ENCODE data around the gene ZRANB1.

The ZRANB1 gene

DNA sequence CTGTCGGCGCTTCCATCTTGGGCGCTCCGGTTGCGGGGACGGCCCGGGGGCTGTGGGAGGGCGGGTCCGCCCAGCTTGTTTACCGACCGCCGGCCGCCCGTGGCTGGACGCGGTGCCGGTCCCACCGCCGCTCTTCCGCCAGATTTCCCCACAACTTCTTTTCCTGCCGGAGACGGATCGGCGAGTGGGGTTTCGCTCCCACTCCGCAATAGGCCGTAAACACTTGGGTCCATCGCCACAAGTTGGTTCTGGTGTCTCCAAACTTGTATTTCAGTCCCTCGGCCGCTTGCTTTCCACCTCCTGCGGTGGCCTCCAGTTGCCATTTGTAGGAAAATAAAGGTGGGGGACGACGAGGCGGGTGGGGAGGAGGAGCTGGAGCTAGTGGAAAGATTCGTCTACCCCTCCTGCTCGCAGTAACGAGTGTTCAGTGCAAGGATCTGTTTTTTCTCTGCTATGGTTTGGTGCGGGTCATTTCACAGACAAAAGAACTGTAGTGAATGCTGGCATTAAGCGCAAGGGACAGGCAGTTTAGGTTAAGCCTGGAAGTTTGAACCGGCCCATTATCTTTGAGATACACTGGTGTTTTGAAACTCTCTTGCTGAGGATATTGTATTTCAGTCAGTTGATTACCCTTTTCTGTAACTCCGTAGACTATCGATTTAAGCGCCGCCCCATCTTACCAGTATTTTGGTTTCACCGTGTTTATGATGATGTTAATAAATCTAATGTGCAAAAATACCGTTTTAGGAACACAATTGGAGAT is 24.3 kb upstream of the ZRANB1 start:
- peak; percentile 72 for FAIRE-seq
- no peak for TF ChIP-seq POLR2AphosphoS5 (IDR thresholded peaks at IDR 0.05; ENCODE audit: low read depth, low read length)
- TF ChIP-seq SPI1 (IDR thresholded peaks at IDR 0.05; ENCODE audit: low read depth, low read length) = no peak
- no peak for TF ChIP-seq POLR2A (IDR thresholded peaks at IDR 0.05; ENCODE audit: low read depth, low read length)
- no peak for TF ChIP-seq PAX5 (IDR thresholded peaks at IDR 0.05; ENCODE audit: insufficient read depth, low read length, severe bottlenecking)
- TF ChIP-seq TAF1 (IDR thresholded peaks at IDR 0.05; ENCODE audit: low read depth, low read length) = no peak
- TF ChIP-seq POU2F2 (IDR thresholded peaks at IDR 0.05; ENCODE audit: low read depth, low read length) = no peak
- peak; percentile 28 for DNase-seq (ENCODE audit: insufficient read length, low spot score)

DNA sequence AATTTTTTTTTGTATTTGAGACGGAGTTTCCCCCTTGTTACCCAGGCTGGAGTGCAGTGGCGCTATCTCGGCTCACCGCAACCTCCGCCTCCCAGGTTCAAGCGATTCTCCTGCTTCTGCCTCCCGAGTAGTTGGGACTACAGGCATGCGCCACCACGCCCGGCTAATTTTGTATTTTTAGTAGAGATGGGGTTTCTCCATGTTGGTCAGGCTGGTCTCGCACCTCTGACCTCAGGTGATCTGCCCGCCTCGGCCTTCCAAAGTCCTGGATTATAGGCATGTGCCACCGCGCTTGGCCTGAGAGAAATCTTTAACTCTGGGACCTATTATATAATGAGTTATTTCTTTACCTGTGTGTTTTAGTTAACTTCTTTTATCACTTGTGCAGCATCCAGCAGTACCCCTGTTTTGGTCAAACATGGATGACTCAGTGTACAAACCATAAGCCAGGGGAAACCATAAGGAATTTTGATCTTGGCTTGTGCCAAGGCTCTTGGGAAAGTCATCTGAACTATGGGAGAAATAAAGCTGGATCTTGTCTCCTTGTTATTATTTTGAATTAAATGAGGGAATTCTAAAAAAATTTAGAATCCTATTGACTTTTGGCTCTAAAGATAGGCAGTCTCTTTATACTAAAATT is 23.6 kb upstream of the ZRANB1 start:
- FAIRE-seq = no peak
- DNase-seq (ENCODE audit: insufficient read length, low spot score) = no peak
- TF ChIP-seq POLR2A (IDR thresholded peaks at IDR 0.05; ENCODE audit: low read depth, low read length) (no peak), PAX5 (IDR thresholded peaks at IDR 0.05; ENCODE audit: insufficient read depth, low read length, severe bottlenecking) (no peak), POLR2AphosphoS5 (IDR thresholded peaks at IDR 0.05; ENCODE audit: low read depth, low read length) (no peak), POU2F2 (IDR thresholded peaks at IDR 0.05; ENCODE audit: low read depth, low read length) (no peak), SPI1 (IDR thresholded peaks at IDR 0.05; ENCODE audit: low read depth, low read length) (no peak), TAF1 (IDR thresholded peaks at IDR 0.05; ENCODE audit: low read depth, low read length) (no peak)

DNA sequence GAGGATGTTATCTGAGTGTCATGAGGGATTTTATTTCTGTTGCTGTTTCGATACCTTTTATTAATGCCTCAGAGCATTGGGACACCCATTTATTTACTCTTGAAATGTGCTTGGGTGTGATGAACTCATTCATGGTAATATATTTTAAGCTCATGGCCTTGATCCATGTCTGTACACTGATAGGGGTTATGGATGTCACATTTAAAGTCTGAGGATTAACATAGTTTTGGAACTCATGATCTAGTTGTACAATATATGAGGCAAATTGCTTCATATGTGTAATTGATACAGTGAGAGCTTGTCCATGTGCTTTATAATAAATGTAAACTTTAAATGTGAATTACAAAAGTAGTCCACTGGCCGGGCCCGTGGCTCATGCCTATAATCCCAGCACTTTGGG is 23.0 kb upstream of the ZRANB1 start:
- FAIRE-seq = no peak
- DNase-seq (ENCODE audit: insufficient read length, low spot score) = no peak
- no peak for TF ChIP-seq POLR2A (IDR thresholded peaks at IDR 0.05; ENCODE audit: low read depth, low read length)
- no peak for TF ChIP-seq PAX5 (IDR thresholded peaks at IDR 0.05; ENCODE audit: insufficient read depth, low read length, severe bottlenecking)
- TF ChIP-seq POU2F2 (IDR thresholded peaks at IDR 0.05; ENCODE audit: low read depth, low read length) = no peak
- TF ChIP-seq SPI1 (IDR thresholded peaks at IDR 0.05; ENCODE audit: low read depth, low read length) = no peak
- TF ChIP-seq POLR2AphosphoS5 (IDR thresholded peaks at IDR 0.05; ENCODE audit: low read depth, low read length) = no peak
- no peak for TF ChIP-seq TAF1 (IDR thresholded peaks at IDR 0.05; ENCODE audit: low read depth, low read length)

DNA sequence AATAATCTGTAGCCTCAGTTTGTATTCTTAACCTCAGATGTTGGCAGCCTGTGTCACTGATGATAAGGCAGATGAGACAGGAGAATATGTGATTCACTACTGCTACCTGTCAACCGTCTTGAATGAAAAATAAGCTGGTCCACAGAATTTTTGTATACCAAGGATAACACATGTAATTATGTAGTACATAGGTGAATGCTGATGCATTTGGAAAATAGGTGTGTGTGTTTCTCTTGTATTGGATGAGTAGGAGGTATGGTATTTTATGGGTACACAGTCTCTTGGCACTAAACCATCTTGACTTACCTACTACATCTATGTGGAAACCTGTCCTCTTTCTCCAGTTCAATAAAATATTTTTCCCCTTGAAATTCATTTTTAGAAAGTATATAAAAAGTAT is 20.7 kb upstream of the ZRANB1 start:
- TF ChIP-seq SPI1 (IDR thresholded peaks at IDR 0.05; ENCODE audit: low read depth, low read length) (no peak), TAF1 (IDR thresholded peaks at IDR 0.05; ENCODE audit: low read depth, low read length) (no peak), POLR2AphosphoS5 (IDR thresholded peaks at IDR 0.05; ENCODE audit: low read depth, low read length) (no peak), PAX5 (IDR thresholded peaks at IDR 0.05; ENCODE audit: insufficient read depth, low read length, severe bottlenecking) (no peak), POLR2A (IDR thresholded peaks at IDR 0.05; ENCODE audit: low read depth, low read length) (no peak), POU2F2 (IDR thresholded peaks at IDR 0.05; ENCODE audit: low read depth, low read length) (no peak)
- FAIRE-seq (no peak), DNase-seq (ENCODE audit: insufficient read length, low spot score) (no peak)

DNA sequence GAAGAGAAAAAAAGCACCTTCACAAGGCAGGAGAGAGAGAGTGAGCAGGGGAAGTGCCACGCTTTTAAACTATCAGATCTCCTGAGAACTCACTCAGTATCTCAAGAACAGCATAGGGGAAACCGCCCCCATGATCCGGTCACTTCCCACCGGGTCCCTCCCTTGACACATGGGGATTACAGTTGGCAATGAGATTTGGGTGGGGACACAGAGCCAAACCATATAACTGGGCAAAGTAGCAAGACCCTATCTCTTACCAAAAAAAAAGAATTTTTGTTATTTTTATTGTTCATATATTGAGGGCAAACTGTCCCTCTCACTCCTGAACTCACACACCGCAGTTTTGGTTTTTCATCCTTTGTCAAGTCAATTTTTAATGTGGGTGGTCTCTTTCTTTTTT is 18.2 kb upstream of the ZRANB1 start:
- FAIRE-seq (no peak), DNase-seq (ENCODE audit: insufficient read length, low spot score) (no peak)
- TF ChIP-seq POLR2A (IDR thresholded peaks at IDR 0.05; ENCODE audit: low read depth, low read length) = no peak
- TF ChIP-seq POLR2AphosphoS5 (IDR thresholded peaks at IDR 0.05; ENCODE audit: low read depth, low read length) = no peak
- TF ChIP-seq TAF1 (IDR thresholded peaks at IDR 0.05; ENCODE audit: low read depth, low read length) = no peak

DNA sequence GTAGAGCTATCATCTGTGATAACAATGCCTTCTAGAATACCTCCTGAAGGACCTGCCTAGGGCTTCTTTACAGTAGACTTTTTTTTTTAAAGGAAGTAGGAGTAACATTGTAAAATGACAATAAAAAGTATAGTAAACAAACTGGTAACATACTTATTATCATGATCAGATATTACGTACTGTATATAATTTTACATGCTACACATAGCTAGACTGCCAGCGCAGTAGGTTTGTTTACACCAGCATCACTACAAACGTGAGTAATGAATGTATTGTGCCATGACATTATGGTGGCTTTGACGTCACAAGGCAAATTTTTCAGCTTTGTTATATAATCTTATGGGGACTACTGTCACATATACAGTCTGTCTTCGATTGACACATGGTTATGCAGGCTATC is 15.4 kb upstream of the ZRANB1 start:
- TF ChIP-seq POU2F2 (IDR thresholded peaks at IDR 0.05; ENCODE audit: low read depth, low read length) = no peak
- no peak for TF ChIP-seq POLR2AphosphoS5 (IDR thresholded peaks at IDR 0.05; ENCODE audit: low read depth, low read length)
- no peak for TF ChIP-seq TAF1 (IDR thresholded peaks at IDR 0.05; ENCODE audit: low read depth, low read length)
- TF ChIP-seq POLR2A (IDR thresholded peaks at IDR 0.05; ENCODE audit: low read depth, low read length) = no peak
- TF ChIP-seq PAX5 (IDR thresholded peaks at IDR 0.05; ENCODE audit: insufficient read depth, low read length, severe bottlenecking) = no peak
- TF ChIP-seq SPI1 (IDR thresholded peaks at IDR 0.05; ENCODE audit: low read depth, low read length) = no peak
- no peak for DNase-seq (ENCODE audit: insufficient read length, low spot score)
- FAIRE-seq = no peak

DNA sequence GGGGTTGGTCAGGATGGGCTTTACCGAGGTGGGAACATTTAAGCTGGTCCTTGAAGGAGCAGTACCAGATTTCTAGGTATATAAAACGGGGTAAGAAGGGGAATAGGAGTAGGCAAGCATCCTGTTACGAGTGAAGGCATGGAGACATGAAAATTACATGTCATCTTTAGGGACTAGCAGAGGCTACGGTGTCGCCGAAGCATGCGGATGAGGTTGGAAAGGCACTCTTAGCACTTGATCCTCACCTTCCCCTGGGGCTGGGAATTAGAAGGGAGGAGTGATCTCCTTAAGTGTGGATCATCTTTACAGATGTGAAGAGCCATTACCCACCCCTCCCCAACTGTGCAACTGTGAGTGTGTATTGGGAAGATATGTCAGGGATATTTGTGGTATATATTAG is 13.8 kb upstream of the ZRANB1 start:
- no peak for FAIRE-seq
- TF ChIP-seq TAF1 (IDR thresholded peaks at IDR 0.05; ENCODE audit: low read depth, low read length) (no peak), SPI1 (IDR thresholded peaks at IDR 0.05; ENCODE audit: low read depth, low read length) (no peak), POLR2A (IDR thresholded peaks at IDR 0.05; ENCODE audit: low read depth, low read length) (no peak), PAX5 (IDR thresholded peaks at IDR 0.05; ENCODE audit: insufficient read depth, low read length, severe bottlenecking) (no peak), POLR2AphosphoS5 (IDR thresholded peaks at IDR 0.05; ENCODE audit: low read depth, low read length) (no peak)
- DNase-seq (ENCODE audit: insufficient read length, low spot score) = no peak

DNA sequence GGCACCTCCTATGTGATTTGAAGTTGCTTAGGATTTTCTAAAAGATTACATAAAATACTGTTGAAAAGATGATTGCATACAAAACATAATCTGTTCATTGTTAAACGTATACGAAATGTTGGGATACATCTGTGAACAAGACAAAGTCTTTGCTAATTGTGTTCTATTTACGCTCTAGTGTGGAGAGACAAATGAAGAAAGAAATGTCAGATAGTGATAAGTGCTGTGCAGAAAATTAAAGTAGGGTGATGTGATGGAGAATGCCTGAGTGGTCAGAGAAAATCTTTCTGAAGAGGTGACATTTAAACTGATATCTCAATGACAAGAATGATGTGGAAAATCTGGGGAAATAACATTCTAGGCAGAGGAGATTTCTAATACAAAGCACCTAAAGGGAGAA is 13.4 kb upstream of the ZRANB1 start:
- TF ChIP-seq POLR2AphosphoS5 (IDR thresholded peaks at IDR 0.05; ENCODE audit: low read depth, low read length) (no peak), PAX5 (IDR thresholded peaks at IDR 0.05; ENCODE audit: insufficient read depth, low read length, severe bottlenecking) (no peak), TAF1 (IDR thresholded peaks at IDR 0.05; ENCODE audit: low read depth, low read length) (no peak), POLR2A (IDR thresholded peaks at IDR 0.05; ENCODE audit: low read depth, low read length) (no peak), POU2F2 (IDR thresholded peaks at IDR 0.05; ENCODE audit: low read depth, low read length) (no peak), SPI1 (IDR thresholded peaks at IDR 0.05; ENCODE audit: low read depth, low read length) (no peak)
- DNase-seq (ENCODE audit: insufficient read length, low spot score) (no peak), FAIRE-seq (no peak)

DNA sequence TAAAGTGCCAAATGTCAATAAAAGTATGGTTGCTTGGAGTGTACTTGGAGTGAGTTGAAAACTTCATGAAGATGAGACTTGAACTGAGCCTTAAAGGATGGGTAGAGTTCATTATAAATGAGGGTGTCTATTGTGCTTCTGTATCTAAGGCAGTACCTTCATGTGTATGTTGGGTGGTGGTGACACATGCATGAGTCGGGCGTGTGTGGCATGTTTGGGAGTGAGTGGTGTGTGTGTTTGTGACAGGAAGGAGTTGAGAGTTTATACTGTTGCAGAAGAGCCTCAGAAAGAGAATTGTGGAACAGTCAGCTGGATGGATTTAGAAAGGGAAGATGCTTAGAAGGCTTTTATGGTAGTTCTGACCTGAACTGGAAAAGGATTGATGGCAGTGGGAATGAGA is 6.0 kb upstream of the ZRANB1 start:
- TF ChIP-seq POU2F2 (IDR thresholded peaks at IDR 0.05; ENCODE audit: low read depth, low read length) (no peak), PAX5 (IDR thresholded peaks at IDR 0.05; ENCODE audit: insufficient read depth, low read length, severe bottlenecking) (no peak), TAF1 (IDR thresholded peaks at IDR 0.05; ENCODE audit: low read depth, low read length) (no peak), POLR2AphosphoS5 (IDR thresholded peaks at IDR 0.05; ENCODE audit: low read depth, low read length) (no peak), POLR2A (IDR thresholded peaks at IDR 0.05; ENCODE audit: low read depth, low read length) (no peak), SPI1 (IDR thresholded peaks at IDR 0.05; ENCODE audit: low read depth, low read length) (no peak)
- DNase-seq (ENCODE audit: insufficient read length, low spot score) = no peak
- no peak for FAIRE-seq
